Caco-2 (cell line): ENCODE results near the gene COX7A2. TPM values are rescaled to one million over a fixed set of nuclear protein-coding genes. Genes with fewer than 3 reads are reported as not detected.

ENCODE experiments used
- BruUV-seq: library from RNA; stranded (reverse); fragments of 400-500 nt; replicated peaks from 2 replicates; lab custom pipeline; 2021; lab: Mats Ljungman, UMichigan
- CTCF ChIA-PET: fragments of 300-600 bp; sonication (Branson Sonifier 250); formaldehyde crosslinking; loops from one replicate; lab custom pipeline; 2022; ENCODE audit warnings: antibody characterized with exemption; lab: Charles Lee
- POLR2A ChIA-PET: fragments of 300-600 bp; sonication (Branson Sonifier 250); formaldehyde crosslinking; loops from one replicate; lab custom pipeline; 2022; ENCODE audit warnings: antibody characterized with exemption; lab: Charles Lee
- DNase-seq, 2 experiments: peaks; one replicate each; pipeline versions ENCODE4 v3.0.0 to v3.0.0-alpha.2; 2020 to 2022
- H3K27me3 ChIP-seq: replicated peaks from 2 replicates; pipeline ENCODE4 v1.6.0; 2011; ENCODE audit warnings: low read length; ENCODE audit not compliant: control insufficient read depth, insufficient read depth
- H3K36me3 ChIP-seq: 2 replicates; pipeline ENCODE4 v1.5.1; 2011; ENCODE audit warnings: low read length; ENCODE audit not compliant: control insufficient read depth, insufficient read depth
- H3K4me1 ChIP-seq: fragments of 250-450 bp; sonication (Bioruptor Pico); 2 replicates; pipeline ENCODE4 v1.5.1; 2020; ENCODE audit warnings: mild to moderate bottlenecking
- H3K4me3 ChIP-seq: 2 replicates; pipeline ENCODE4 v1.5.1; 2011; ENCODE audit warnings: low read depth, mild to moderate bottlenecking, control low read depth, low read length
- H3K9me3 ChIP-seq: fragments of 250-450 bp; sonication (Bioruptor Pico); 2 replicates; pipeline ENCODE4 v1.5.1; 2020; ENCODE audit warnings: mild to moderate bottlenecking, moderate library complexity
- H3K27ac Mint-ChIP-seq: one replicate; pipeline ENCODE4 v1.8.0; 2022; ENCODE audit warnings: mixed read lengths; ENCODE audit not compliant: unreplicated experiment
- H3K27me3 Mint-ChIP-seq: one replicate; pipeline ENCODE4 v1.8.0; 2022; ENCODE audit warnings: mixed read lengths; ENCODE audit not compliant: insufficient read depth, unreplicated experiment
- H3K36me3 Mint-ChIP-seq: one replicate; pipeline ENCODE4 v1.8.0; 2022; ENCODE audit warnings: mild to moderate bottlenecking, mixed read lengths; ENCODE audit not compliant: insufficient read depth, unreplicated experiment
- H3K4me1 Mint-ChIP-seq: one replicate; pipeline ENCODE4 v1.8.0; 2022; ENCODE audit warnings: low read depth, mixed read lengths; ENCODE audit not compliant: unreplicated experiment
- H3K4me3 Mint-ChIP-seq: one replicate; pipeline ENCODE4 v1.8.0; 2022; ENCODE audit warnings: mild to moderate bottlenecking, moderate library complexity, mixed read lengths; ENCODE audit not compliant: unreplicated experiment
- H3K9me3 Mint-ChIP-seq: one replicate; pipeline ENCODE4 v1.8.0; 2022; ENCODE audit warnings: mixed read lengths; ENCODE audit not compliant: unreplicated experiment
- intact Hi-C: fragments of 100-400 bp; cut with micrococcal nuclease; formaldehyde crosslinking; loops from one replicate; pipeline ENCODE4 v1.10.0; 2022; ENCODE audit not compliant: unreplicated experiment
- total RNA-seq: library from RNA; stranded (reverse); gene quantifications from 2 replicates; pipeline ENCODE4 v1.2.3, GENCODE V29; 2022
- TF ChIP-seq, protein P1 (sequence below), 2 experiments: fragments of 200-600 bp in 1 of 2; IDR thresholded peaks; 1 replicate in 1 of 2; 2 replicates in 1 of 2; pipeline versions ENCODE4 v1.5.1 to v1.8.0; 2011 to 2022; ENCODE audit warnings: antibody characterized with exemption in 1 of 2, control low read depth in 1 of 2, inconsistent platforms in 1 of 2, low read depth in 1 of 2, low read length in 1 of 2, mild to moderate bottlenecking in 1 of 2, moderate library complexity in 1 of 2; ENCODE audit not compliant: insufficient read depth in 1 of 2, severe bottlenecking in 1 of 2, unreplicated experiment in 1 of 2

Gene COX7A2
- total RNA-seq, 1 experiment from 2014 or later: 381 TPM

DNA sequence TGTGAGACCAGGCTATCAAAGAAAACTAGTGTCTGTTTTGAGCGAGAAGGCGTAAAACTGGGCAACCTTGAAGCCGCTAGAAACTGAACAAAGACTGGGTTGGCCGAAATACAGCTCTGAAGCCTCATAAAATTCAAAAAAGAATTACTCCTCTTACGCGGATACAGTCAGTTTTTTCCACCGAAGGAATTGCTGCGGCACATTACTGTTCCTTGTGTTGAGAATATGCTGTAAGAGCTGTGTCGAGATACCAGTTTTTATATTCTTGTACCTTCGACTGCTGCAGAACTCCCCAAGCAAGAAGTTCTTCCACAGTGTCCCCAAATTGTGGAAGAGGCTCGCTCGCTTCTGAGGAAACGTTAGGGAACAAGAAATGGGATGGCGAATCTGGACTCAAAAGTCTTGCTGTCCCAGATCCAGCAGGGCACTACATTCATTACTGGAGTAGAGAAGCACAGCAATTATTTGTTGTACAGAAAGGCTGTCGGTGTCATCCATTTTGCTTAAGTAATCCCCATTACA, 523 bp upstream of the COX7A2 start:
- no peaks in the 10 kb centered on the region for H3K27me3 ChIP-seq
- Mint-ChIP-seq H3K9me3 (no peaks in the 10 kb centered on the region), H3K27me3 (no peaks in the 10 kb centered on the region), H3K4me1 (no peaks in the 10 kb centered on the region), H3K36me3 (peaks cover 32% of the 10 kb centered on the region), H3K27ac (peak overlapping the region; percentile 100), H3K4me3 (peak overlapping the region; percentile 99)
- TSS peak; percentile 98 for BruUV-seq
- intact Hi-C loops: no loop called here
- peaks cover 3% of the 10 kb centered on the region; the same call in 1 of the 2 replicates for H3K4me1 ChIP-seq
- ChIA-PET POLR2A (interaction anchor here (0.5 to 1.0 kb wide), 5 partner anchors 18 to 1590 kb away, joined by 4 to 6 read pairs (median 4); partner anchors contain the start of genes SENP6, SLC17A5 and TMEM30A), CTCF (interaction anchor here (1.2 to 1.4 kb wide), 2 partner anchors 281 to 358 kb away, joined by 3 to 4 read pairs; no protein-coding TSS in a partner anchor)
- DNase-seq: no peak
- no peaks in the 10 kb centered on the region for H3K9me3 ChIP-seq
- peak overlapping the region; percentile 54 for H3K4me3 ChIP-seq
- TF ChIP-seq, protein P1, sequence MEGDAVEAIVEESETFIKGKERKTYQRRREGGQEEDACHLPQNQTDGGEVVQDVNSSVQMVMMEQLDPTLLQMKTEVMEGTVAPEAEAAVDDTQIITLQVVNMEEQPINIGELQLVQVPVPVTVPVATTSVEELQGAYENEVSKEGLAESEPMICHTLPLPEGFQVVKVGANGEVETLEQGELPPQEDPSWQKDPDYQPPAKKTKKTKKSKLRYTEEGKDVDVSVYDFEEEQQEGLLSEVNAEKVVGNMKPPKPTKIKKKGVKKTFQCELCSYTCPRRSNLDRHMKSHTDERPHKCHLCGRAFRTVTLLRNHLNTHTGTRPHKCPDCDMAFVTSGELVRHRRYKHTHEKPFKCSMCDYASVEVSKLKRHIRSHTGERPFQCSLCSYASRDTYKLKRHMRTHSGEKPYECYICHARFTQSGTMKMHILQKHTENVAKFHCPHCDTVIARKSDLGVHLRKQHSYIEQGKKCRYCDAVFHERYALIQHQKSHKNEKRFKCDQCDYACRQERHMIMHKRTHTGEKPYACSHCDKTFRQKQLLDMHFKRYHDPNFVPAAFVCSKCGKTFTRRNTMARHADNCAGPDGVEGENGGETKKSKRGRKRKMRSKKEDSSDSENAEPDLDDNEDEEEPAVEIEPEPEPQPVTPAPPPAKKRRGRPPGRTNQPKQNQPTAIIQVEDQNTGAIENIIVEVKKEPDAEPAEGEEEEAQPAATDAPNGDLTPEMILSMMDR (IDR thresholded peaks at IDR 0.05; ENCODE audit: insufficient read depth in 1 of 2, low read depth in 1 of 2, low read length in 1 of 2, severe bottlenecking in 1 of 2, unreplicated experiment in 1 of 2): no peak
- H3K36me3 ChIP-seq: no peaks in the 10 kb centered on the region

DNA sequence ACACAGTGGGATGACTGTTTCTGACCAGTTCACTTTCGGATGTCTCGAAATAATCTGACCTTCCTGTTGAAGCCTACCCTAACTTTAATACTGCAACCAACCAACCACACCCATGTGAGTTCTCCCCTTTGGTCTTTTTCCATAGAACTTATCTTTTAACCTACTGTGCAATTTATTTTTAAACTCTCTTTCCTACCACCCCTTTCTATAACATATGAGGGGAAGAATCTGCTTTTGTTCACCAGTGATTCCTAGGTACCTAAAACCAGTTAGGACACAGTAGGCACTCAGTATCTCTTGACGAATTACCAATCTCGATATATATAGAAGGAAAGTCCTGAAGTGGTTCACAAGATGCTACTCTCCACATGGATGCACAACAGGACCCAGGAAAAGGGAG, 7.0 kb downstream of the COX7A2 start:
- H3K36me3 ChIP-seq: 0 out of 2 replicates have a peak, but pooled peaks cover 1% of the 10 kb centered on the region
- no peaks in the 10 kb centered on the region for H3K9me3 ChIP-seq
- H3K4me1 Mint-ChIP-seq: no peaks in the 10 kb centered on the region
- intact Hi-C loops: no loop called here
- H3K27me3 ChIP-seq: no peaks in the 10 kb centered on the region
- H3K27me3 Mint-ChIP-seq: no peaks in the 10 kb centered on the region
- no TSS peak for BruUV-seq
- no peak overlapping the region for H3K4me3 ChIP-seq
- H3K4me1 ChIP-seq: no peaks in the 10 kb centered on the region
- no peak for DNase-seq
- no peaks in the 10 kb centered on the region for H3K9me3 Mint-ChIP-seq
- H3K36me3 Mint-ChIP-seq: peaks cover 40% of the 10 kb centered on the region
- POLR2A ChIA-PET: no interaction called here
- CTCF ChIA-PET: no interaction called here
- H3K4me3 Mint-ChIP-seq: no peak overlapping the region
- TF ChIP-seq, protein P1 (IDR thresholded peaks at IDR 0.05; ENCODE audit: insufficient read depth in 1 of 2, low read depth in 1 of 2, low read length in 1 of 2, severe bottlenecking in 1 of 2, unreplicated experiment in 1 of 2): no peak
- H3K27ac Mint-ChIP-seq: no peak overlapping the region

DNA sequence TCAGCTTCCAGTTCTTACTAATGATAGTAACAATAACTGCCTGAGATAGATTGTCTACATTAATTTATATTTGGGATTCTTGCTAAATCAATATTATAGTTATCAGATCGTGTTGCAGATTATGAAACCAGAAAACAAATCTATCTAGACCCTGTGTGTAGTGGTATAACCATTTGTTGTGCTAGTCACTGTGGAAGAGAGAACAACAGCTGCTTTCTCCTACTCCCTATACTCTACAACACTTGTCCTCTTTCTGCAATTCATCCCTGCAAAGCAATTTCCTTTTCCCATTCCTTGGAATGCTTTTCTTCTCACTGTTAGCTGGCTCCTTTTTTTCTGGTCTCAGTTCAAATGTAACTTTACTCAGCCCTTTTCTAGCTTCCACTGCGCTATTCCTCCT, 8.3 kb downstream of the COX7A2 start:
- POLR2A ChIA-PET: no interaction called here

More for the DNA sequence above, 8.3 kb downstream of the COX7A2 start:
- H3K36me3 Mint-ChIP-seq: peaks cover 30% of the 10 kb centered on the region
- H3K4me1 ChIP-seq: no peaks in the 10 kb centered on the region
- no TSS peak for BruUV-seq
- H3K4me1 Mint-ChIP-seq: no peaks in the 10 kb centered on the region
- H3K36me3 ChIP-seq: 0 out of 2 replicates have a peak, but pooled peaks cover 1% of the 10 kb centered on the region
- no peaks in the 10 kb centered on the region for H3K27me3 Mint-ChIP-seq
- no peaks in the 10 kb centered on the region for H3K9me3 Mint-ChIP-seq
- H3K4me3 ChIP-seq: no peak overlapping the region
- CTCF ChIA-PET: no interaction called here
- H3K27ac Mint-ChIP-seq: no peak overlapping the region
- intact Hi-C loops: no loop called here
- no peak for DNase-seq
- H3K4me3 Mint-ChIP-seq: no peak overlapping the region
- H3K27me3 ChIP-seq: no peaks in the 10 kb centered on the region
- TF ChIP-seq, protein P1 (IDR thresholded peaks at IDR 0.05; ENCODE audit: insufficient read depth in 1 of 2, low read depth in 1 of 2, low read length in 1 of 2, severe bottlenecking in 1 of 2, unreplicated experiment in 1 of 2): no peak
- no peaks in the 10 kb centered on the region for H3K9me3 ChIP-seq
